Retinal pigment epithelial cell (primary cell): ENCODE data around the gene ADGRG1.

ENCODE experiments used
- DNase-seq: peaks from one replicate; pipeline ENCODE4 v3.0.0-alpha.2; 2010; ENCODE audit warnings: low read depth
- H3K4me3 ChIP-seq: 2 replicates; pipeline ENCODE4 v1.5.1; 2011; ENCODE audit warnings: mild to moderate bottlenecking, low read length, control low read depth, moderate library complexity
- TF ChIP-seq, protein P1 (sequence below): conservative IDR thresholded peaks from 2 replicates; pipeline ENCODE4 v1.5.1; 2011; ENCODE audit warnings: low read depth, low read length, control low read depth, inconsistent platforms

The ADGRG1 gene

DNA sequence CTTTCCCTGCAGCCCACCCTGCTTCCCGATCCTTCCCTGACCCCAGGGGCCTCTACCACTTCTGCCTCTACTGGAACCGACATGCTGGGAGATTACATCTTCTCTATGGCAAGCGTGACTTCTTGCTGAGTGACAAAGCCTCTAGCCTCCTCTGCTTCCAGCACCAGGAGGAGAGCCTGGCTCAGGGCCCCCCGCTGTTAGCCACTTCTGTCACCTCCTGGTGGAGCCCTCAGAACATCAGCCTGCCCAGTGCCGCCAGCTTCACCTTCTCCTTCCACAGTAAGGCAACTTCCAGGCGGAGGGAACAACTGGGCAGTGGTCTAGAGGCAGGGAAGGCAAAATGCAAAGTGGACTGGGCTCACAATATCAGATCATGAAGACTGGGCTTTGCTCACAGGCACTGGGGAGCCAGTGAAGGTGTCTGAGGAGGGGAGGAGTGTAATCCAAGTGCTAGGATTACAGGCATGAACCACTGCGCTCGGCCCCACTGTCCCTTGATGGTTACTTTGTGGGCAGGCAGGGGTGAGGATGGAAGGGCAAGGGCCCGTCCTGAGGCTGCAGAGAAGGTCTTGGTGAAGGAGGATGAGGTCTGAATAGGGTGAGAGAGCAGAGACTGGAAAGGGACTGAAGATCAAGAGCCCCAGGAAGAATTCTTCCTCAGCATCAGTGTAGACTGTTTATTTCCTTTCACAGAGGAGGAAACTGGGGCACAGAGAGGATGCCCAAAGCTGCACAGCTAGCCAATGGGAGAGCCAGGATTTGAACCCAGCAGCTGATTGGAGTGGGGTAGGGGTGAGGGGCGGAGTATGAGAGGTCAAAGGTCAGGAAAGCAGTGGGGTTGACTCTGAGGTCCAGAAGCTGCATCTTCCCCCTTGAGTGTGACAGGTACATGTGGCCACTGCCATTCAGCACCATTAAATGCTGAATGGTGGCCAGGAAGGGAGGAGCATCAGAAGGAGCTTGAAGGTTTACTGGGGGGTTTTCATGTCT, 23.2 kb downstream of the ADGRG1 start:
- no peak for DNase-seq
- no peak overlapping the region for H3K4me3 ChIP-seq
- TF ChIP-seq, protein P1, sequence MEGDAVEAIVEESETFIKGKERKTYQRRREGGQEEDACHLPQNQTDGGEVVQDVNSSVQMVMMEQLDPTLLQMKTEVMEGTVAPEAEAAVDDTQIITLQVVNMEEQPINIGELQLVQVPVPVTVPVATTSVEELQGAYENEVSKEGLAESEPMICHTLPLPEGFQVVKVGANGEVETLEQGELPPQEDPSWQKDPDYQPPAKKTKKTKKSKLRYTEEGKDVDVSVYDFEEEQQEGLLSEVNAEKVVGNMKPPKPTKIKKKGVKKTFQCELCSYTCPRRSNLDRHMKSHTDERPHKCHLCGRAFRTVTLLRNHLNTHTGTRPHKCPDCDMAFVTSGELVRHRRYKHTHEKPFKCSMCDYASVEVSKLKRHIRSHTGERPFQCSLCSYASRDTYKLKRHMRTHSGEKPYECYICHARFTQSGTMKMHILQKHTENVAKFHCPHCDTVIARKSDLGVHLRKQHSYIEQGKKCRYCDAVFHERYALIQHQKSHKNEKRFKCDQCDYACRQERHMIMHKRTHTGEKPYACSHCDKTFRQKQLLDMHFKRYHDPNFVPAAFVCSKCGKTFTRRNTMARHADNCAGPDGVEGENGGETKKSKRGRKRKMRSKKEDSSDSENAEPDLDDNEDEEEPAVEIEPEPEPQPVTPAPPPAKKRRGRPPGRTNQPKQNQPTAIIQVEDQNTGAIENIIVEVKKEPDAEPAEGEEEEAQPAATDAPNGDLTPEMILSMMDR, result no peak

DNA sequence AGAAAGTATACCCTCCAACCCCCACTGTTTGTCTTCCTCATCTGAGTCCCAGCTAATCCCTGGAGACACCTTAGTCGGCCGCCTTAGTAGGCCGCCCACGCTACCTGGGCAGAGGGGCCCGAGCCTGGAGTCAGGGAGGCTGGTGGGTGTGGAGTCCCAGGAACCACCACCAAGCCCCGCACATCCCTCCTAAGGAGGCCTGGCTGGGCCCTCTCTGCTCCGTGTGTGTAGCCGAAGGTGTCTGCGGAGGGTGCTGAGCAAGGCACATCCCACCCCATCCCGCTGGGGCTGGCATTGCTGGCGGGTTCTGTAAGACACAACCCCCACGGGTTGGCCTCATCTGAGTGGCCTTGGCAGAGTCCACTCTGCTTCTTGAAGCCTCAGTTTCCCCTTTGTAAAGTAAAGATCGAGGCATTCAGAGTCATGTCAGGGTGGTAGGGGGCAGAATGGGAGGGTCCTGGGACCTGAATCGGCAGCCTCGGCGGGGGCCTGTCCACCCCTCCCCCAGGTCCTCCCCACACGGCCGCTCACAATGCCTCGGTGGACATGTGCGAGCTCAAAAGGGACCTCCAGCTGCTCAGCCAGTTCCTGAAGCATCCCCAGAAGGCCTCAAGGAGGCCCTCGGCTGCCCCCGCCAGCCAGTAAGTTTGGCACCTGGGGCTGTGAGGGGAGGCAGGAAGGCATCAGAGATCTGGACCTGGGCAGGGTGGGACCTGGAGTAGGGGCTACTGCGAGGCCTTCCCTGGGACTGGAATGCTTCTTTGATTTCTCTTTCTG, 24.5 kb downstream of the ADGRG1 start:
- DNase-seq, result no peak
- TF ChIP-seq, protein P1, result no peak
- H3K4me3 ChIP-seq, result no peak overlapping the region

DNA sequence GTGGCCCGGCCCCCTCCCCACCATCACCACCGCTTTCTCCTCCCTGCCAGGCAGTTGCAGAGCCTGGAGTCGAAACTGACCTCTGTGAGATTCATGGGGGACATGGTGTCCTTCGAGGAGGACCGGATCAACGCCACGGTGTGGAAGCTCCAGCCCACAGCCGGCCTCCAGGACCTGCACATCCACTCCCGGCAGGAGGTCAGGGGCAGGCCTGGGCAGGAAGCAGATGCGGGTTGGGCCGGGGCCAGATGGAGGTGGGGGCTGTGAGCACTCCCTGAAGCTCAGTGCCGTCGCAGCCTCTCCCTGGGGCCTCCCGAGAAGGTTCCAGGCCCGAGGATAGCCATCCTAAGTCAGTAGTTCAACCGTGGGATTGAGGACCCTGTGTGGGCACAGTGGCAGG, 25.5 kb downstream of the ADGRG1 start:
- H3K4me3 ChIP-seq, result no peak overlapping the region
- no peak for DNase-seq
- TF ChIP-seq, protein P1, result no peak

DNA sequence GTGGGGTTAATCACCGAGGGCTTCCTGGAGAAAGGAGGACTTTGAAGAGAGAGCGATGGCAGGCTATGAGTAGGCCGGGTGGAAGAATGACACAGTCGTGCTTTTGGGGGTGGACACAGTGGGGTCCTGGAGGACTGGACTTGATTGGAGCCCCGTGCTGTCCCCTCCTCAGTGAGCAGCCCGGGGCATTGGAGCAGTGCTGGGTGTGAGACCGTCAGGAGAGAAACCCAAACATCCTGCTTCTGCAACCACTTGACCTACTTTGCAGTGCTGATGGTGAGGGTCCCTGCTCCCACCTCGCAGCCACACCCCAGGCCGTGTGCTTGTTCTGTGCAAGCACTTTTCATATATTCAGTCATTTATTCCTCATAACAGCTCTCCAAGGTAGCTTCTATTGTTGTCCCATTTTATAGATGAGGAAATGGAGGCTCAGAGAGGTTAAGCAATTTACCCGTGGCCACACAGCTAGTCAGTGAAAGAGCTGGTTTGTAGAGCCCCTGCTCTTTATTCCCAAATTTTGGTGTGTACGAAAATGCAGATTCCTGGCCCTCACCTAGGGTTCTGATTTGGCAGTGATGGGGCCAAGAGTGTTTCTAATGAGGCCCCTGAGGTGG, 28.0 kb downstream of the ADGRG1 start:
- TF ChIP-seq, protein P1, result no peak
- H3K4me3 ChIP-seq, result no peak overlapping the region
- no peak for DNase-seq

DNA sequence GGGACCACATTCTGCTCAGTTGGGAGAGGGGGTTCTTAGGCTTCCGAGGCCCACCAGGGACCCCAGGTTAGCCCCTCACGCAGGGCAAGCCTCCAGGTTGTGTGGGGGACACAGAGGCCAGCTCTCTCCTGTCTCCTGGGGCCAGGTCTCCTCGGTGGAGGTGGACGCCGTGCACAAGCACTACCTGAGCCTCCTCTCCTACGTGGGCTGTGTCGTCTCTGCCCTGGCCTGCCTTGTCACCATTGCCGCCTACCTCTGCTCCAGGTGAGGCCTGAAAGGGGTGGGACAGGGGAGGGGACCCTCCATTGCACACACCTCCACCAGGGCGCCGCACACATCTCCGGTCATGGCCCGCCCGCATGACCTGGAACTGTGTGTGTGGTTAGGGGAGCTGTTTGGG, 28.8 kb downstream of the ADGRG1 start:
- TF ChIP-seq, protein P1, result no peak
- no peak for DNase-seq
- no peak overlapping the region for H3K4me3 ChIP-seq

DNA sequence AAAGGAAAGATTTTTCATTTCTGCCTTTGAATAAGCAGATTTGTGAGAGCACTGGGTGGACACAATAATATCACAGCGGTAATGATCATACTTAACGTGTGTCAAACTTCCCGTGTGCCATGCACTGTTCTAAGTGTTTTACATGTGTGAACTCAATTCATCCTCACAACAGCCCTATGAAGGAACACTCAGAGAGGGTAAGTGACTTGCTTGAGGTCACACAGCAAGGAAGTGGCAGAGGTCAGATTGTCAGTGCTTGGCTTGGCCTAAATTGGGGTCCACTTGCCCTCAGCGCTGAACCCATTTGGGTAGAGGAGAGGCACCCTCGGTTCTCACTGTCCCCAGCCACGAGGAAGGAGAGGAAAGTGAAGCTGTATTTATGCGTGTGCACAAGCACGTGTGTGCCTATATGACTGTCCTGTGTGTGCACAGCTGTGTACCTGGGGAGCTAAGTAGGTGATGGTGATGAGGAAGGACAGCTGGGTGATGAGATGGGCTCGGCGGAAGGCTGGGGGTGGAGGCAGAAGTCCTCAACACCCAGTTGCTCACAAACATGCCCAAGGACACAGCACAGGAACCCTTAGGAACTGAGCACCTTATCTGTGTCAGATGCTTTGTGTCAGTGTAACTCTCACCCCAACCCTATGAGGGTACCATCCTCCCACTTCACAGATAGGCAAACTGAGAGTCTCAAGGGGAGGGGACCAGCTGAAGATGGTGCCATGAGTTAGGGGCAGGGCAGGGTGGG, 29.9 kb downstream of the ADGRG1 start:
- TF ChIP-seq, protein P1, result no peak
- no peak overlapping the region for H3K4me3 ChIP-seq
- no peak for DNase-seq
